LNCaP clone FGC (cell line): ENCODE results near the gene MRGPRF.

ENCODE experiments used
- DNase-seq: peaks from one replicate; pipeline ENCODE4 v3.0.0-alpha.2; 2011; ENCODE audit warnings: low read depth
- H3K4me3 ChIP-seq: 2 replicates; pipeline ENCODE4 v1.5.1; 2011; ENCODE audit warnings: mild to moderate bottlenecking, low read depth, low read length, control low read depth
- CTCF ChIP-seq: IDR thresholded peaks from 2 replicates; pipeline ENCODE4 v1.5.1; 2012; ENCODE audit warnings: mild to moderate bottlenecking; ENCODE audit not compliant: control insufficient read depth, insufficient read depth; ENCODE audit errors: extremely low read depth

Gene MRGPRF

GRCh38 chr11:69010361-69010891, 2.6 kb downstream of the MRGPRF start:
- no peak overlapping the region for H3K4me3 ChIP-seq
- DNase-seq, result no peak
- no peak for TF ChIP-seq CTCF

- H3K4me3 ChIP-seq, result no peak overlapping the region
- TF ChIP-seq CTCF, result no peak
- no peak for DNase-seq
Observed at GRCh38 chr11:69009441-69010211, 3.4 kb downstream of the MRGPRF start.

GRCh38 chr11:69008737-69009440, 4.2 kb downstream of the MRGPRF start:
- no peak for DNase-seq
- H3K4me3 ChIP-seq, result no peak overlapping the region
- TF ChIP-seq CTCF, result no peak

- no peak for TF ChIP-seq CTCF
- H3K4me3 ChIP-seq, result no peak overlapping the region
- DNase-seq, result no peak
Observed at GRCh38 chr11:69007975-69008381, 5.1 kb downstream of the MRGPRF start.

GRCh38 chr11:69006816-69007215, 6.2 kb downstream of the MRGPRF start:
- no peak for TF ChIP-seq CTCF
- H3K4me3 ChIP-seq, result no peak overlapping the region
- DNase-seq, result no peak

- no peak for TF ChIP-seq CTCF
- H3K4me3 ChIP-seq, result no peak overlapping the region
- DNase-seq, result no peak
Observed at GRCh38 chr11:69005631-69006368, 7.2 kb downstream of the MRGPRF start.
